Measurements from ENCODE around the gene CLIC1.

- TF ChIP-seq CTCF (conservative IDR thresholded peaks at IDR 0.05; ENCODE audit: low read depth, low read length) (peak; percentile 58), EZH2 (IDR thresholded peaks at IDR 0.05; ENCODE audit: borderline replicate concordance, low read depth, low read length, poor library complexity, severe bottlenecking) (no peak)
These were observed 46.9 kb downstream of the CLIC1 start for GRCh38 chr6:31689249-31690110.

Data from A673 (cell line).